Common myeloid progenitor, CD34-positive (primary cell): ENCODE data around the gene ADCY10.
"Not testable (repeated sequence)": the region's sequence is repeated elsewhere in the genome, so short reads cannot be mapped to it uniquely, and the experiment has no call there.

Experiments used
- CTCF ChIA-PET: fragments of 350-600 bp; sonication (Branson Sonifier 250); formaldehyde crosslinking; loops from one replicate; lab custom pipeline; 2021; ENCODE audit warnings: antibody characterized with exemption; lab: Charles Lee
- POLR2A ChIA-PET: fragments of 350-600 bp; sonication (Branson Sonifier 250); formaldehyde crosslinking; loops from one replicate; lab custom pipeline; 2021; ENCODE audit warnings: antibody characterized with exemption; lab: Charles Lee
- DNase-seq, 3 donors: peaks; one replicate each; pipeline versions ENCODE4 v3.0.0 to v3.0.0-alpha.2; 2013
- H3K27ac ChIP-seq, 2 experiments: 1 replicate in 1 of 2; 2 replicates in 1 of 2; pipeline ENCODE4 v1.7.0; 2013; ENCODE audit warnings: inconsistent platforms in 2 of 2, low read length in 2 of 2, mild to moderate bottlenecking in 2 of 2, low read depth in 1 of 2, moderate library complexity in 1 of 2; ENCODE audit not compliant: severe bottlenecking in 2 of 2, insufficient read depth in 1 of 2, poor library complexity in 1 of 2
- H3K27me3 ChIP-seq, 5 experiments: replicated peaks in 2 of 5; 1 replicate in 3 of 5; 2 replicates in 2 of 5; pipeline versions ENCODE4 v1.6.1 to v1.7.0; 2013; ENCODE audit warnings: low read length in 4 of 5, mild to moderate bottlenecking in 2 of 5, moderate library complexity in 2 of 5, inconsistent platforms in 1 of 5; ENCODE audit not compliant: insufficient read depth in 5 of 5, control insufficient read depth in 4 of 5
- H3K36me3 ChIP-seq, 4 experiments: 1 replicate in 2 of 4; 2 replicates in 2 of 4; pipeline versions ENCODE4 v1.6.1 to v1.7.0; 2013; ENCODE audit warnings: low read length in 3 of 4, control low read depth in 1 of 4, mild to moderate bottlenecking in 1 of 4; ENCODE audit not compliant: control insufficient read depth in 4 of 4, insufficient read depth in 4 of 4
- H3K4me1 ChIP-seq, 4 experiments: 1 replicate in 3 of 4; 2 replicates in 1 of 4; pipeline versions ENCODE4 v1.6.1 to v1.7.1; 2013; ENCODE audit warnings: low read length in 3 of 4, mild to moderate bottlenecking in 3 of 4, control low read depth in 1 of 4, inconsistent platforms in 1 of 4, moderate library complexity in 1 of 4; ENCODE audit not compliant: control insufficient read depth in 4 of 4, insufficient read depth in 4 of 4; ENCODE audit errors: control extremely low read depth in 1 of 4
- H3K4me3 ChIP-seq, 7 experiments: 1 replicate in 4 of 7; 2 replicates in 3 of 7; pipeline versions ENCODE4 v1.5.1 to v1.7.0; 2013; ENCODE audit warnings: mild to moderate bottlenecking in 7 of 7, low read length in 6 of 7, moderate library complexity in 6 of 7, inconsistent platforms in 2 of 7, low read depth in 2 of 7, control low read depth in 1 of 7; ENCODE audit not compliant: insufficient read depth in 4 of 7, control insufficient read depth in 1 of 7; ENCODE audit errors: extremely low read depth in 1 of 7
- H3K9me3 ChIP-seq, 5 experiments: 1 replicate in 4 of 5; 2 replicates in 1 of 5; pipeline versions ENCODE4 v1.6.1 to v1.7.1; 2013; ENCODE audit warnings: low read length in 4 of 5, mild to moderate bottlenecking in 2 of 5, inconsistent platforms in 1 of 5, low read depth in 1 of 5, moderate library complexity in 1 of 5; ENCODE audit not compliant: control insufficient read depth in 4 of 5, insufficient read depth in 2 of 5; ENCODE audit errors: control extremely low read depth in 1 of 5
- WGBS: methylation state at CpG from one replicate; pipeline ENCODE4 v1.1.5; 2013; ENCODE audit not compliant: insufficient coverage; 5-methylcytosine and 5-hydroxymethylcytosine counted together

The ADCY10 gene

DNA sequence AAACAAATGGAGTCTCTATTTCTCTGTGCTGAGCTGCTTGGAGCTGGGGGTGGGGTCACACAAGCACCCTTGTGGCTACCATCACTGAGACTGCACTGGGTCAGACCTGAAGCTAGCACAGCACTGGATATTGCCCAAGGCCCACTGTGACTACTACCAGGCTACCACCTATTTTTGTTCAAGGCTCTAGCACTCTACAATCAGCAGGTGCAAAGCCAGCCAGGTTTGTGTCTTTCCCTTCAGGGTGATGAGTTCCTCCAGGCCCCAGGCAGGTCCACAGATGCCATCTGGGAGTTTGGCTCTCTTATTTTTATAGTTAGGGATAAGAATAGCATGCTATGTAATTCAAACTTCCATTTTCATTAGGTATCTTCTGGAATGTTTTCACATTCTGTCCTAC, 23.5 kb downstream of the ADCY10 start:
- Histone ChIP-seq H3K4me1 (peaks cover 0 to 4% (median 0%) of the 10 kb centered on the region in 4 experiments), H3K4me3 (no peak overlapping the region), H3K9me3 (no peaks in the 10 kb centered on the region), H3K27ac (no peak overlapping the region), H3K36me3 (no peaks in the 10 kb centered on the region), H3K27me3 (no peaks in the 10 kb centered on the region)
- DNase-seq, result no peak
- ChIA-PET CTCF (no interaction called here), POLR2A (no interaction called here)

DNA sequence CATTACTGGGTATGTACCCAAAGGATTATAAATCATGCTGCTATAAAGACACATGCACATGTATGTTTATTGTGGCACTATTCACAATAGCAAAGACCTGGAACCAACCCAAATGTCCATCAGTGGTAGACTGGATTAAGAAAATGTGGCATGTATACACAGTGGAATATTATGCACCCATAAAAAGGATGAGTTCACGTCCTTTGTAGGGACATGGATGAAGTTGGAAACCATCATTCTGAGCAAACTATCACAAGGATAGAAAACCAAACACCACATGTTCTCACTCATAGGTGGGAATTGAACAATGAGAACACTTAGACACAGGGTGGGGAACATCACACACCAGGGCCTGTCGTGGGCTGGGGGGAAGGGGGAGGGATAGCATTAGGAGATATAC, 26.7 kb downstream of the ADCY10 start:
- H3K4me3 ChIP-seq, DNase-seq, H3K36me3 ChIP-seq, POLR2A ChIA-PET, H3K27ac ChIP-seq, H3K9me3 ChIP-seq, H3K4me1 ChIP-seq, H3K27me3 ChIP-seq, CTCF ChIA-PET: not testable (repeated sequence)
- WGBS, result no CpG with 5 or more reads among the region's 2 CpGs

DNA sequence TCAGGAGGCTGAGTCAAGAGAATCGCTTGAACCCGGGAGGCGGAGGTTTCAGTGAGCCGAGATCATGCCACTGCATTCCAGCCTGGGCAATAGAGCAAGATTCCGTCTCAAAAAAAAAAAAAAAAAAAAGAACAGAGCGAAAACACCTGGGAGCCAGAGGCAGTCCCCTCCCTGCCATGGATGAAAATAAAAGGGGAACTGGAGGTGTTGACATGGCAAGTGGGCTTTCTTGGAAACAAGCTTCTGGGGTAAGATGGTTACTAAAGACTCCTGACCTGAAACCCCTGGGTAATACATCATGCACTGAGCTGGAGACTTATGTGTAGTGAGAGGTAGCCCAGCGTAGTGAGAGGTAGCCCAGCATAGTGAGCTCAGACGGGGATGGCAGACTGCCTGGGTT, 31.6 kb downstream of the ADCY10 start:
- ChIA-PET CTCF (no interaction called here), POLR2A (no interaction called here)
- no peaks in the 10 kb centered on the region for H3K36me3 ChIP-seq
- no peaks in the 10 kb centered on the region for H3K27me3 ChIP-seq
- WGBS, result 100% methylated on average over 4 of the region's 8 CpGs
- H3K4me1 ChIP-seq, result no peaks in the 10 kb centered on the region
- H3K9me3 ChIP-seq, result no peaks in the 10 kb centered on the region
- no peak for DNase-seq
- H3K4me3 ChIP-seq, result no peak overlapping the region
- H3K27ac ChIP-seq, result no peak overlapping the region

DNA sequence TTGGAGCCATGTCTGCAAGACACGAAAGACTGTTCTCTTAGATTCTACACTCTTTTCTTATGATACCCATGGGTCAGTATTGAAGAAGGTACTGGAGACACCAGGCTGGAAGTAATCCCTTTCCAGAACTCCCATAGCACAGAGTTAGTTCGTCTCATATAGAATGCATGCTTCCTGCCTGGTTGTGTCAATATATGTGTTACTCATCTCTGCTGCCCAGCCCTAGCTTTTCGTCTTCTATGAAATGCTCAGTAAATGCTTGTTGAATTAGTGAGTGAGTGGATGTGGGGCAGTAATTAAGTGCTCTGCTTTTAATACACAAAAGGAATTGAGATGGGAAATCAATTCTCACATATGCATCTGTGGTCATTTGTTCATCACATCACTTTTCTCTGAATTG, 32.1 kb downstream of the ADCY10 start:
- Histone ChIP-seq H3K9me3 (no peaks in the 10 kb centered on the region), H3K4me1 (no peaks in the 10 kb centered on the region), H3K27me3 (no peaks in the 10 kb centered on the region), H3K36me3 (no peaks in the 10 kb centered on the region), H3K4me3 (no peak overlapping the region), H3K27ac (no peak overlapping the region)
- no peak for DNase-seq
- ChIA-PET CTCF (no interaction called here), POLR2A (no interaction called here)
- WGBS, result no CpG with 5 or more reads among the region's 3 CpGs

DNA sequence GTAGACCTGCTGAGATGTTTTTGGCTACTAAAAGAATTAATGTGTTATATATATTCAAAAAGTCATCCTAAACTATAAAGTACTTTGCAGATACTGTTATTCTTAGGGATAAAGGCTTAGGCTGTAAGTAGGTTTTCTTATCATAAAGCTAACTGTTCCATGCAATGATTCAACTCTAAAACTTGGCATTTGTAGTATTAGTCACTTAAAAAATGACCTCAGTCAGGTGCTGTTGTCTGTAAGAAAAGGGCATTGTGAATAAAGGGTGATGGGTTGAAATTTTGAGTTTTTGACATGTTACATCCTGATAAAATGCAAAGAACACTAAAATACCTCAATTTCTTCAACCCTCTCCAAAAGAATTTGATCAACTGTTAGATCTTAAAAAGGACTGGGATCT, 32.9 kb downstream of the ADCY10 start:
- H3K9me3 ChIP-seq, result no peaks in the 10 kb centered on the region
- H3K4me1 ChIP-seq, result no peaks in the 10 kb centered on the region
- ChIA-PET POLR2A (no interaction called here), CTCF (interaction anchor here (1.3 kb wide), 1 partner anchor 62 kb away, joined by 3 read pairs; no protein-coding TSS in a partner anchor)
- H3K27me3 ChIP-seq, result no peaks in the 10 kb centered on the region
- no peaks in the 10 kb centered on the region for H3K36me3 ChIP-seq
- DNase-seq, result no peak
- H3K4me3 ChIP-seq, result no peak overlapping the region
- no peak overlapping the region for H3K27ac ChIP-seq

DNA sequence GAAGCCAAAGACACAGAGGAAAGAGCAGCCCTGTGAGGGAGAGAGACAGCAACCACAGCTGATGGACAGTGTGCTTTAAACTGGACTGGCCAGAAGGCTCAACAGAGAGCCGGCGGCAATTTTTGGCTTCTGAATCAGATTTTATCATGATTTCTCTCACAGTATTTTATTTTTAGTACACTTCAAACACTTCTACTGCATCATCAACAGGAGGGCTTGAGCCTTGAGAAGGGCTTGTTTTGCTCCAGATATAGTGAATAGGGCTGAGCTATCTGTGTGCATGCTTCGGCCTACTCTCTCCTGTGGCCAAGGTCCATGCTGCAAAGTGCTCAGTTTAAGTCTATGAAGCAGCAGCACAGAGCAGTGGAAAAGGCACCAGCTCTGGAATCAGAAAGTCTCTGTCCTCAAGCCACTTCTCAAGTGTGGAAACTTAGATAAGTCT, 33.3 kb downstream of the ADCY10 start:
- H3K36me3 ChIP-seq, result no peaks in the 10 kb centered on the region
- POLR2A ChIA-PET, result no interaction called here

DNA sequence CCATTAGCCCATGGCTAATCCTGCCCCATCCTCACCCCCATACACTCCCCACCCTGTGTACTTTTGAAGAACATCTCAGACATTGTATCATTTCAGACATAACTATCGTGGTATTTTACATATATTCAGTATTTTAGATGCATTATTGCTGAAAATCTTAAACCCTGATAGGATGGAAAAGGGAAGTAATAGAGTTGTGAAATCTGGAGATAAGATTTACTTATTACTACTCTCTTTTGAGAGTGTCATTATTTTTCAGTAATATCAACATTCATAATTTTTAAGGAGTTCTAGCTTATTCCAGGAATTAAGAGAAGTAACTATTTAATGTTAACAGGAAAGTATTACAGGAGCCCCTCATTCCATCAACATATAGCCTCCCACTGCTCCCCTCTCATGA, 34.4 kb downstream of the ADCY10 start:
- POLR2A ChIA-PET, result no interaction called here
- H3K27me3 ChIP-seq, result no peaks in the 10 kb centered on the region
- no peaks in the 10 kb centered on the region for H3K36me3 ChIP-seq
- peak in 1 of 3 donors; percentile 10 for DNase-seq
- H3K9me3 ChIP-seq, result no peaks in the 10 kb centered on the region
- no peak overlapping the region for H3K27ac ChIP-seq
- no peaks in the 10 kb centered on the region for H3K4me1 ChIP-seq
- WGBS, result no CpG with 5 or more reads among the region's 1 CpG
- no peak overlapping the region for H3K4me3 ChIP-seq
- CTCF ChIA-PET, result no interaction called here

More for the DNA sequence above, 33.3 kb downstream of the ADCY10 start:
- 100% methylated on average over 3 of the region's 3 CpGs for WGBS
- no peak overlapping the region for H3K4me3 ChIP-seq
- no peaks in the 10 kb centered on the region for H3K4me1 ChIP-seq
- no peaks in the 10 kb centered on the region for H3K27me3 ChIP-seq
- no peaks in the 10 kb centered on the region for H3K9me3 ChIP-seq
- H3K27ac ChIP-seq, result no peak overlapping the region
- no peak for DNase-seq
- CTCF ChIA-PET, result interaction anchor here (1.3 kb wide), 1 partner anchor 62 kb away, joined by 3 read pairs; no protein-coding TSS in a partner anchor
